ENCODE results near the gene SLC11A2.
A peak's percentile ranks its signal among the peaks of the same experiment; 100 is the strongest.

Gene SLC11A2

GRCh38 chr12:51025836-51026638, at the start of gene SLC11A2:
Gene SLC11A2, minus strand, starts transcription at chr12:51026384. Its CDS starts 15,656 bp downstream, at chr12:51010728.
- DNase-seq (ENCODE audit: low read depth): peak; percentile 74

- DNase-seq (ENCODE audit: low read depth): no peak
These were observed 49.2 kb upstream of the SLC11A2 start for GRCh38 chr12:51075390-51075789.

GRCh38 chr12:51071663-51072062, 45.5 kb upstream of the SLC11A2 start:
- no peak for DNase-seq (ENCODE audit: low read depth)

GRCh38 chr12:51070004-51070403, 43.8 kb upstream of the SLC11A2 start:
- no peak for DNase-seq (ENCODE audit: low read depth)

GRCh38 chr12:51067771-51068170, 41.6 kb upstream of the SLC11A2 start:
- no peak for DNase-seq (ENCODE audit: low read depth)

GRCh38 chr12:51067229-51067628, 41.0 kb upstream of the SLC11A2 start:
- no peak for DNase-seq (ENCODE audit: low read depth)

GRCh38 chr12:51065530-51065929, 39.3 kb upstream of the SLC11A2 start:
- no peak for DNase-seq (ENCODE audit: low read depth)

- no peak for DNase-seq (ENCODE audit: low read depth)
These were observed 36.6 kb upstream of the SLC11A2 start for GRCh38 chr12:51062631-51063397.

- no peak for DNase-seq (ENCODE audit: low read depth)
These were observed 32.9 kb upstream of the SLC11A2 start for GRCh38 chr12:51059086-51059485.

- DNase-seq (ENCODE audit: low read depth): no peak
These were observed 30.1 kb upstream of the SLC11A2 start for GRCh38 chr12:51056242-51056641.

- DNase-seq (ENCODE audit: low read depth): no peak
These were observed 28.9 kb upstream of the SLC11A2 start for GRCh38 chr12:51055060-51055459.

GRCh38 chr12:51051787-51052186, 25.6 kb upstream of the SLC11A2 start:
- no peak for DNase-seq (ENCODE audit: low read depth)

GRCh38 chr12:51049525-51049924, 23.3 kb upstream of the SLC11A2 start:
- DNase-seq (ENCODE audit: low read depth): no peak

GRCh38 chr12:51048661-51049251, 22.6 kb upstream of the SLC11A2 start:
- no peak for DNase-seq (ENCODE audit: low read depth)

- peak; percentile 94 for DNase-seq (ENCODE audit: low read depth)
These were observed 21.7 kb upstream of the SLC11A2 start, which contains the start of gene LETMD1 for GRCh38 chr12:51047655-51048540. Gene LETMD1, plus strand, starts transcription at chr12:51048327. Its CDS starts 30 bp downstream, at chr12:51048357.

- DNase-seq (ENCODE audit: low read depth): no peak
These were observed 10.1 kb upstream of the SLC11A2 start for GRCh38 chr12:51036279-51036678.

GRCh38 chr12:51033457-51034089, 7.4 kb upstream of the SLC11A2 start:
- DNase-seq (ENCODE audit: low read depth): no peak

- no peak for DNase-seq (ENCODE audit: low read depth)
These were observed 6.9 kb upstream of the SLC11A2 start for GRCh38 chr12:51033048-51033447.

- DNase-seq (ENCODE audit: low read depth): no peak
These were observed 2.6 kb upstream of the SLC11A2 start for GRCh38 chr12:51028813-51029150.

- no peak for DNase-seq (ENCODE audit: low read depth)
These were observed 2.1 kb upstream of the SLC11A2 start for GRCh38 chr12:51028126-51028812.

- no peak for DNase-seq (ENCODE audit: low read depth)
These were observed 1.2 kb upstream of the SLC11A2 start for GRCh38 chr12:51027342-51027835.
